ENCODE data around the gene EXOC4.

DNA sequence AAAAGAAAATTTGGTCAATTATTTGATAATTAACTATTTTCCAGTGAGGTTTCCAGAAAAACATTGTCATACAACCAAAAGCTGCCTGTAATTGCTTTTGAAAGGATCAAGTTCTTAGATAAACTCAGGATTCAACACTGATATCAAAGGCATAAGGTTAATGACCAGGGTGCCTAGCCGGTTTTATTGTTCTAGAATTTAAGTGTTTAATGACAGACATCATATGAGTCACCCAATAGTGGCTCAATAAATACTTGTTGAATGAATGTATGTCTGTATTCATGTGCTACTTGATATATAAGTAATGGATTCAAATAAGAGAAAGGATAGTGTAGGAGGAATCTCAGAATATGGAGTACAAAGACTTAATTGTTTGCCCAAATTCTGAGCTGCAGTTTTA is 678.2 kb downstream of the EXOC4 start:
- TF ChIP-seq GATA2 (IDR thresholded peaks at IDR 0.05; ENCODE audit: low read depth, low read length): no peak
- TF ChIP-seq GATA3 (IDR thresholded peaks at IDR 0.05; ENCODE audit: low read depth, low read length): no peak

All from SH-SY5Y (cell line).